HG03520 (cell line): ENCODE results near the gene NOC2L.

Experiments used
- ATAC-seq: cut with Tn5 transposase; IDR thresholded peaks from one replicate; pipeline ENCODE4 v1.9.1; 2021; ENCODE audit warnings: mild to moderate bottlenecking, moderate library complexity; ENCODE audit not compliant: unreplicated experiment

The NOC2L gene

GRCh38 chr1:958823-959730 lies at the start of gene NOC2L:
Gene NOC2L, minus strand, starts transcription at chr1:959256. Its CDS starts 16 bp downstream, at chr1:959240.
- ATAC-seq = peak; percentile 56

DNA sequence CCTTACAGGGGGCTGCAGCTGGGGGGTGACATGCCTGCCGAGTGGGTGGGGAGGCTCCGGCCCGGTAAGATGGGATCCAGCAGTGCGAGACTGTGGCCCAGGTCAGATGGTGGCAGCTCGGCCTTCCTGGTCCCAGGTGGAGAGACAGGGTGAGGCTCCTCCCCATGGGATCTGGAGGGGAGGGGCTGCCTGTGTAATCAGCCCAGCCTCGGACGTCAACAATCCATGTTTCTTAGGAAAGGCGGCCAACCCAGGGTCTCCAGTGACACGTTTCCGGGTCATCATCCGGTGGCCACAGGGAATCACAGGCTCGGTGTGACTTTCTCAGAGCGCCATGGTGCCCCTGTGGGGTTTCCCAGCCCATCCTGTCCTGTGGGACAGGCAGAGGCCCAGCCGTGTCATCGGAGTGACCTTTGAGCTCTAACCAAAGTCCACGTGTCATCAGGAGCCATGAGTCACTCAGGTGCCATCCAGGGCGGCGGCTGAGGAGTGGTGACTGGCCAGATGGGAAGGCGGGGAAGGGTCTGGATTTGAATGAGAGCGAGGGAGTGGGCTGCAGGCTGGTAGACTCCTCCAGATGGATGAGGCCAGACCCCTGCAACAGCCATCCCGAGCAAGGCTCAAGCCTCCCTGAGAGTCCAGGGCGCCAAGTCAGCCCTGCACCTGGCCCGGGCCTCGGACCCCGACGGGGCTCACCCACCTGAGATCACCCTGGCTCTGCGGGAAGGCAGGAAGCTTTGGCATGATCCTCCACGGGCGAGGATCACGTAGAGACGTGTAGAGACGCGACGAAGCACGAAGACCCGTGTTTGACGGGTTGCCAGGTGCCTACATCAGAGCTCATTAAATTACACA lies 47.5 kb upstream of the NOC2L start:
- ATAC-seq = no peak

- ATAC-seq = no peak
These were observed 46.8 kb upstream of the NOC2L start for GRCh38 chr1:1005774-1006304.

DNA sequence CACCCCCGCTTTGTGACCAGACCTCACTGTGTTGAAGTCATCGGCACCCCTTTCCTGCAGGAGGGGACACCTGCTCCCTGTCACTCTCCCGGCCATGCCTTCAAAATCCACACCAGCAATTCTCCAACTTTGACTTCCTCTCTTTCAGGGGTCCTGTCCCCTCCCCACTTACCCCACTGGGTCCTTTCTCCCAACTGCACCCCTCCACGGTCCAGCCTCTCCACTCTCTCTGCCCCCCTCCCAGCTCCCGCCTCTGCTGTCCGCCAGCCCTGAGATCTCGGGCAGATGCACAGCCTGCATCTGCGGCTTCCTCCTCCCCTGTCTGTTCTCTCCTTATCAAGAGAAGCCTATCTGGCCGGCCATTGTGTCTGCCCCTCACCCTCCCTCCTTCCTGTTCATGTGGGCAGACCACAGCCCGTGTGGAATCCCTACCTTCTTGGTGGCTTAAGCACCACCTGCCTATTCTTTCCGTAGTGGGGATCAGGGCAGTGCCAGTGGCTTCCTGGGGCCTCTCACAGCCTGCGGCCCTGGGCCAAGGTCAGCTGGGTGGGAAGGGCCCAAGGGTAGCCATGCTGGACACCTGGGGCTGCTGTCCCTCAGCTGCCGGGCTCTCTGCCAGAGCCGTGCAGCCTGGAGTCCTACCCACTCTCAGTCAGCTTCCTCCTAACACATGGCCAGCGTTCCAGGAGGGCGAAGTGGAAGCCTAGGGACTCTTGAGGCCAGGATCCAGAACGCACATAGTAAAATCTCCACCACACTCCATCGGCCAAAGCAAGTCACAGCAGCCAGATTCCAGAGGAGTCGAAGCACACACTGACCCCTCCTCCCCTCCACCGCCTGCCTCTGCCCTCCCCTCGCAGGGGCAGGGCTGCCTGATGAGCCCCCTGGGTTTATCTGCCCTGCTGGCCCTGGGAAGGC lies 46.0 kb upstream of the NOC2L start:
- no peak for ATAC-seq

DNA sequence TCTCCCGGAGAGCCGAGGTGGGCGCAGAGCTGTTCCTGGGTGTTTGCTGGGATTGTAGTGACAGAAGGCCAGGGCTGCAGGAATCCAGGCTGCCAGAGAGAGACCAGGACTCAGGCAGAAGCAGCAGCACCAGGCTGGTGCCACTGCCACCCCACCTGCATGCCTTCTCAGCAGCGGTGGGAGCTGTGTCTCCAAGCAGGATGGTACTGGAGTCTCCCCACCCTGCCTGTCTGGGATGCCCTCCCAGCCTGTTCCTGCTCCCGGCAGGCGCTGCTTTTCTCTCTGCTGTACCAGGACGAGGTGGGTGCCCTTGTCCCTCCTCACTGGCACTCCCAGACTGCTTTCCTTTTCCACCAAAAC lies 45.3 kb upstream of the NOC2L start:
- ATAC-seq = no peak

GRCh38 chr1:1003618-1004419 lies 44.8 kb upstream of the NOC2L start:
- no peak for ATAC-seq

- ATAC-seq = no peak
These were observed 42.2 kb upstream of the NOC2L start for GRCh38 chr1:1001057-1001783.

DNA sequence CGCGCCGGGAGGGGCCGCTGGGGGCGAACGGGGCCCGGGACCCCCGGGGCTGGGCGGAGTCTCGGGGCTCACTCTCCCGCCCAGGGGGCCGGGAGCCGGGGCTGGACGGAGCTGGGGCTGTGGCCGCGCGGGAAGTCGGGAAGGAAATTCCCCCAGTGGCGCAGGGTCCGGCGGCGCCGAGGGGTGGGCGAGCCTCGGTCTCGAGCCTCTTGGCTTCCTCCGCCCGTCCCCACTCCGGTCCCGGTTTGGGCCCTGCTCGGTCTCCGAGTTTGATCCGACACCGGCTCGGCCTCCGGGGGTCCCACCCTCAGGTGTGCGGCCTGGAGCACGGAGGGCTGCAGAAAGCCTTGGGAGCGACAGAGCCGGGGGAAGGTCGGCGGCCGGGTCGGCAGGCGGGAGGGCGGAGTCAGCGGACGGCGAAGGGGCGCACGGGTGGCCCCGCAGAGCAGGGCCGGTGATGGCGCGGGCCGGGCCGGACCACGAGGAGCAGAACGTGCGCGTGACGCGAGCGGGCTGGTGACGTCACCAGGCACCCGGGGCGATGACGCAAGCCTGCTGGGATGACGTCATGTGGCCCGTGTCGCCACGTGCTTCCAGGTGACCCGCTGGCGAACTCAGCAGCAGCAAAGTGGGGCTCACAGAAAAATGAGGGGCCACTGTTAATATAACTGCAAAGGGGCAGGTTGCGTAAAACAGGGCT lies 41.5 kb upstream of the NOC2L start:
- no peak for ATAC-seq

GRCh38 chr1:999725-1000356 lies 40.8 kb upstream of the NOC2L start, which contains the start of gene HES4:
Gene HES4, minus strand, starts transcription at chr1:1000097. Its CDS starts 124 bp downstream, at chr1:999973.
- no peak for ATAC-seq

DNA sequence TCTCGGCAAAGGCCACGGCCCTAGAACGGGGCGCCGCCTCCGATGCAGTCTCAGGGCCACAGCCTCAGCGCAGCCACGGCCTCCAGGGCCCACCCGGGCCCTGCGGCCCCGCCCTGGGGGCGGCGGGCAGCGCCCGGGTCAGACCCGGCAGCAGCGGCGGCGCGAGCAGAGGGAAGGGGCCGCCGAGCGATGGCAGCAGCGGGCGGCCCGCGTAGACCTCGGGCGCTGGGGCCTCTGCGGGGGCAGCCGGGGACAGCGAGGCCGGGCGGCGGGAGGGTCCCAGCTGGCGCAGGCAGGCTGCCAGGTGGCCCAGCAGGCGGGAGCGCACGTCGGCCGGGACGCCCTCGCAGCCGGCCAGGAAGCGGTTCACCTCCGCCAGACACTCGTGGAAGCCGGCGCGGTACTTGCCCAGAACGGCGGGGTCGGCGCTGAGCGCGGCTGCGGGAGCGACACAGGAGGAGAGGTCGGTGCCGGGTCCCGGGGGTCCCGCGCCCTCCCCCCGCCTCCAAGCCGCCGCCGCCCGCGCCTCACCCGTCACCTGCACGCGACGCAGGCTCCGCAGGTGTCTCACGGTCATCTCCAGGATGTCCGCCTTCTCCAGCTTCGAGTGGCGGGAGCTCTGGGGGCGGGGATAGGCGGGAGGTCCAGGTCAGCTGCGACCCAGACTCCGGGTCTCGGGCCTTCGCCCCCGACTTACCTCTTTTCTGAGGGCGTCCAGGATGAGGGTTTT lies 40.1 kb upstream of the NOC2L start:
- no peak for ATAC-seq

GRCh38 chr1:998745-998994 lies 39.6 kb upstream of the NOC2L start:
- no peak for ATAC-seq

DNA sequence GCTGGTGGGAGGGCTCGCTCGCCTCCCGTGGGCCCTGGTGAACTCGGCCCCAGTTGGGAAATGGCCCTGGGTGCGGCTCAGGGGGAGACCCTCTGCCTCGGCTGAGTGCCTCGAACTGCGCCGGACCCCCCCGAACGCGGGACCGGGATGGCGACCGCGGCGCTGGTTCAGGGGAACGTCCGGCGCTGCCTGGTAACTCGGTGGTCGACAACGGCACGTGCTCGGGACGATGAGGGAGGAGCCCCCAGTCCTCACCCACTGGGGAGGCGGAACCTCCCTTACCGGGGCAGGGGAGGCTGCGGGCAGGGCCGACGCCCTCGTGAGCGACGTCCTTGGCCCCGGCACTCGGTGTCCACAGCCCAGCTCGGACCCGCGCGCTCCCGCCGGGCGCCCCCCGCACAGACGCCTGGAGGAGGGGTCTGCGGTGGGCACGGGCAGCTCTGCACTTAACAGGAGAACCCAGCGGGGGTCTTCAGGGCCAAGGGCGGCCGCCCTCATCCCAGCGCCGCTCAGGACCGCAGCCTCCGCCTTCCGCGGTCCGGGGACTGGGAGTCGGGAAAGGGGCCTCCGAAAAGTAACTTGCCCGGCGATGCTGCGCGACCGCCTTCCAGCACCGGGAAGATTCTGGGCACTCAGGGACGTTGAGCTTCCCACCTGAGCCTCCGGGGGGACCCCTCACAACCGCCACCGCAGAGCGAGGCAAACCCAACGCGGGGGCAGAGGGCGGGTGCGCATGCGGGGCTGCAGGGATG lies 39.1 kb upstream of the NOC2L start:
- ATAC-seq = no peak

GRCh38 chr1:997713-997992 lies 38.6 kb upstream of the NOC2L start:
- ATAC-seq = no peak

- no peak for ATAC-seq
These were observed 38.0 kb upstream of the NOC2L start for GRCh38 chr1:996851-997712.

- ATAC-seq = no peak
These were observed 36.9 kb upstream of the NOC2L start for GRCh38 chr1:995665-996633.
